MM.1S (cell line): ENCODE measurements around the gene UNKL.

ENCODE experiments used
- CTCF ChIP-seq: fragments of 300-600 bp; sonication (generic); IDR thresholded peaks from 2 replicates; pipeline ENCODE4 v1.5.1; 2016; ENCODE audit warnings: antibody characterized with exemption, low read length, mixed read lengths
- EZH2 ChIP-seq: fragments of 300-600 bp; sonication (generic); optimal IDR thresholded peaks from 2 replicates; pipeline ENCODE3; 2017; ENCODE audit warnings: low read depth, mild to moderate bottlenecking, antibody characterized with exemption, low read length, mixed read lengths
- EZH2phosphoT487 ChIP-seq: fragments of 300-600 bp; sonication (generic); IDR thresholded peaks from 2 replicates; pipeline ENCODE4 v1.6.1; 2018; ENCODE audit warnings: antibody characterized with exemption, low read length

DNA sequence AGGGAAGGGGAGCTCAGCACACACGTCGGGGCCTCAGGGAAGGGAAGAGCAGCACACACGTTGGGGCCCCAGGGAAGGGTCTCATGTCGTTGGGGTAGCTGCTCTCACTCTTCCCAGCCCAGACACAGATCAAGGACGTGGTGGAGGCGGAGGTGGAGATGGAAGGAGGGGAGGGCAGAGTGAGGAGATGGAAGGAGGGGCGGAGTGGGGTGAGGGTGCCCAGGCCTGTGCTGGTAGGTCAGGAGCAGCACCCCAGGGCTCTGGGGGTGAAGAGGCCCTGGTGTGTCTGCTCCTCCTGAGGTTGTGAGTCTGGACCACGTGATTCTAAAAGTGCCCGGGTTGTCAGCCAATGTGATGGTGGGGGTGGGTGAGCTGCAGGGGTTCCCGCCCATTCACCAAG, 45.5 kb upstream of the UNKL start:
- no peak for TF ChIP-seq CTCF
- TF ChIP-seq EZH2phosphoT487 = no peak
- TF ChIP-seq EZH2 = no peak
